Endothelial cell of umbilical vein (primary cell): ENCODE data around the gene KCNA5. TPM values are rescaled to one million over a fixed set of nuclear protein-coding genes. Genes with fewer than 3 reads are reported as not detected.

ENCODE experiments used
- BruUV-seq: library from RNA; stranded (reverse); fragments of 400-500 nt; replicated peaks from 2 replicates; lab custom pipeline; 2021; lab: Mats Ljungman, UMichigan
- CTCF ChIA-PET: fragments of 300-600, 350-600 bp; sonication (Branson Sonifier 250); formaldehyde crosslinking; loops from one replicate; lab custom pipeline; 2021; ENCODE audit warnings: antibody characterized with exemption, inconsistent platforms; lab: Charles Lee
- POLR2A ChIA-PET: fragments of 300-600, 350-600 bp; sonication (Branson Sonifier 250); formaldehyde crosslinking; loops from one replicate; lab custom pipeline; 2021; ENCODE audit warnings: antibody characterized with exemption, inconsistent platforms; lab: Charles Lee
- DNase-seq: peaks from one replicate; pipeline ENCODE4 v3.0.0-alpha.2; 2011; ENCODE audit warnings: low read depth, low spot score
- FAIRE-seq: peaks from 2 replicates; lab custom pipeline; 2011; peaks lifted over from hg19 to GRCh38; lab: Jason Lieb, UNC
- H2AFZ ChIP-seq: 2 replicates; pipeline ENCODE4 v1.6.0; 2012; ENCODE audit warnings: low read depth, low read length, control low read depth, inconsistent platforms
- H3K27ac ChIP-seq: 2 replicates; pipeline ENCODE4 v1.5.1; 2011; ENCODE audit warnings: low read depth, mild to moderate bottlenecking, control low read depth, low read length, moderate library complexity; ENCODE audit not compliant: insufficient read depth
- H3K27me3 ChIP-seq, 2 experiments: 2 replicates each; pipeline versions ENCODE4 v1.6.0 to v1.6.1; 2011; ENCODE audit warnings: low read length in 2 of 2, mixed read lengths in 1 of 2; ENCODE audit not compliant: control insufficient read depth in 2 of 2, insufficient read depth in 2 of 2
- H3K36me3 ChIP-seq, 2 experiments: 2 replicates in 1 of 2; 3 replicates in 1 of 2; pipeline ENCODE4 v1.5.1; 2011; ENCODE audit warnings: low read length in 2 of 2, mild to moderate bottlenecking in 1 of 2, moderate library complexity in 1 of 2; ENCODE audit not compliant: control insufficient read depth in 2 of 2, insufficient read depth in 2 of 2; ENCODE audit errors: extremely low read depth in 1 of 2
- H3K4me1 ChIP-seq: 3 replicates; pipeline ENCODE4 v1.5.1; 2011; ENCODE audit warnings: mild to moderate bottlenecking, low read length; ENCODE audit not compliant: control insufficient read depth, insufficient read depth; ENCODE audit errors: extremely low read depth
- H3K4me2 ChIP-seq: 2 replicates; pipeline ENCODE4 v1.6.1; 2011; ENCODE audit warnings: low read length, control low read depth, mixed read lengths; ENCODE audit not compliant: insufficient read depth
- H3K4me3 ChIP-seq, 3 experiments: fragments of 200-600 bp in 1 of 3; sonication (generic), shearing (Covaris generic) in 1 of 3; replicated peaks in 1 of 3; 2 replicates each; pipeline ENCODE4 v1.5.1; 2011 to 2016; ENCODE audit warnings: control low read depth in 3 of 3, low read length in 3 of 3, mild to moderate bottlenecking in 2 of 3, inconsistent platforms in 1 of 3, low read depth in 1 of 3, moderate library complexity in 1 of 3; ENCODE audit not compliant: insufficient read depth in 1 of 3
- H3K79me2 ChIP-seq: 2 replicates; pipeline ENCODE4 v1.6.0; 2012; ENCODE audit warnings: low read length, inconsistent platforms; ENCODE audit not compliant: control insufficient read depth, insufficient read depth
- H3K9ac ChIP-seq: replicated peaks from 2 replicates; pipeline ENCODE3; 2011; ENCODE audit warnings: low read length, control low read depth; ENCODE audit not compliant: insufficient read depth; ENCODE audit errors: extremely low read depth
- H3K9me1 ChIP-seq: replicated peaks from 3 replicates; pipeline ENCODE4 v1.6.0; 2011; ENCODE audit warnings: mild to moderate bottlenecking, low read length; ENCODE audit not compliant: control insufficient read depth, insufficient read depth; ENCODE audit errors: extremely low read depth
- H3K9me3 ChIP-seq: replicated peaks from 2 replicates; pipeline ENCODE4 v1.5.1; 2012; ENCODE audit warnings: low read length, inconsistent platforms; ENCODE audit not compliant: control insufficient read depth, insufficient read depth
- H4K20me1 ChIP-seq: replicated peaks from 2 replicates; pipeline ENCODE3; 2011; ENCODE audit warnings: mild to moderate bottlenecking, low read length; ENCODE audit not compliant: control insufficient read depth, insufficient read depth; ENCODE audit errors: extremely low read depth
- EZH2 ChIP-seq: IDR thresholded peaks from 2 replicates; pipeline ENCODE4 v1.6.1; 2012; ENCODE audit warnings: borderline replicate concordance, low read depth, mild to moderate bottlenecking, moderate library complexity, low read length, inconsistent platforms; ENCODE audit not compliant: severe bottlenecking
- FOS ChIP-seq: IDR thresholded peaks from 2 replicates; pipeline ENCODE4 v1.6.1; 2011; ENCODE audit warnings: mild to moderate bottlenecking, low read length, moderate library complexity, borderline replicate concordance; ENCODE audit not compliant: insufficient read depth
- GATA2 ChIP-seq: IDR thresholded peaks from 2 replicates; pipeline ENCODE4 v1.7.0; 2011; ENCODE audit warnings: low read depth, mild to moderate bottlenecking, moderate library complexity, mixed read lengths, low read length; ENCODE audit not compliant: insufficient read length, insufficient read depth
- JUN ChIP-seq: IDR thresholded peaks from 2 replicates; pipeline ENCODE4 v1.6.1; 2011; ENCODE audit warnings: borderline replicate concordance, low read depth; ENCODE audit not compliant: insufficient read length, insufficient read depth
- MYC ChIP-seq: IDR thresholded peaks from one replicate; pipeline ENCODE4 v1.6.1; 2011; ENCODE audit warnings: mild to moderate bottlenecking, low read depth, low read length
- POLR2A ChIP-seq: IDR thresholded peaks from 2 replicates; pipeline ENCODE4 v1.6.1; 2012; ENCODE audit warnings: low read depth, mild to moderate bottlenecking, control low read depth, low read length
- POLR2AphosphoS5 ChIP-seq: IDR thresholded peaks from 2 replicates; pipeline ENCODE4 v1.6.1; 2012; ENCODE audit warnings: low read depth, mild to moderate bottlenecking, control low read depth, low read length, moderate library complexity; ENCODE audit not compliant: insufficient read depth
- dilution Hi-C: fragments of 300-500 bp; cut with MboI; formaldehyde crosslinking; loops from one replicate; pipeline ENCODE4 v1.15.0; 2019; ENCODE audit warnings: low sequenced_read_pairs; ENCODE audit not compliant: extremely low pct_ligation_motif_present
- intact Hi-C: fragments of 100-400 bp; cut with micrococcal nuclease; formaldehyde crosslinking; loops from one replicate; pipeline ENCODE4 v1.10.0; 2022
- polyA plus RNA-seq, 4 experiments: library from polyadenylated mRNA; depleted of rRNA in 3 of 4; stranded (reverse) in 3 of 4; unstranded in 1 of 4; fragments of >200 nt; gene quantifications; 2 replicates each; pipeline versions ENCODE4 v1.2.1 to v1.2.3, GENCODE V29; 2011 to 2012; ENCODE audit warnings: missing spikeins in 1 of 4
- total RNA-seq: library from RNA; stranded (reverse); gene quantifications from 2 replicates; pipeline ENCODE4 v1.2.3, GENCODE V29; 2021
- TF ChIP-seq, protein P1 (sequence below), 2 donors: IDR thresholded peaks; 1 replicate in 1 of 2; 2 replicates in 1 of 2; pipeline ENCODE4 v1.5.1; 2011; ENCODE audit warnings: low read length in 2 of 2, mild to moderate bottlenecking in 2 of 2, moderate library complexity in 2 of 2, control low read depth in 1 of 2, inconsistent platforms in 1 of 2, low read depth in 1 of 2; ENCODE audit not compliant: insufficient read depth in 1 of 2; ENCODE audit errors: extremely low read depth in 1 of 2
- TF ChIP-seq, protein P2 (sequence below): IDR thresholded peaks from 2 replicates; pipeline ENCODE4 v1.6.1; 2011; ENCODE audit not compliant: insufficient read depth, insufficient read length

Gene KCNA5
- total and polyA plus RNA-seq, 2 donors (not counting 3 experiments of a cell fraction or from before 2014, with no cell fraction given): not detected

DNA sequence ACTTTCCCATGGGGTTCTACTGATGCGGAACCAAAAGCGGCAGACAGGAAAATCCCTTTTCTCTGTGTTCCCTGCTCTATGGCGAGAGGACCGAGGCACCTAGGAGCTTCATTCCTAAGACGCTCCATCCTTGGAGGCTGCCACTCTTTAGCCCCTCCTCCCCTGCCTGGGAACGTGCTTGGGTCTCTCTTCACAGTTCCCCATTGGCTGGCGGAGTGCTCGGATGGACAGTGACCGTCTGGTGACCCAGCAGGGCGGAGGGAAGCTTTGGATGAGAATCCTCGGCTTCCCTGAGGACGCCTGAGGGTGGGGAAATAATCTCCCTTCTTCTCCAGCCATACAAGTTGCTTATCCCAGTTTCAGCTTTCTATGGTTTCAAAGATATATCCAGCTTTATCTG lies 37.3 kb downstream of the KCNA5 start:
- intact Hi-C loops: no loop called here
- no peaks in the 10 kb centered on the region for H3K79me2 ChIP-seq

More for the DNA sequence above, 37.3 kb downstream of the KCNA5 start:
- no TSS peak for BruUV-seq
- Histone ChIP-seq H3K4me2 (no peak overlapping the region), H4K20me1 (no peaks in the 10 kb centered on the region), H3K27ac (no peak overlapping the region), H3K4me3 (no peak overlapping the region), H3K9ac (no peak overlapping the region), H3K27me3 (peaks cover 0 to 6% of the 10 kb centered on the region in 2 experiments), H3K36me3 (no peaks in the 10 kb centered on the region), H3K9me1 (no peaks in the 10 kb centered on the region), H2AFZ (no peak overlapping the region), H3K4me1 (no peaks in the 10 kb centered on the region), H3K9me3 (no peaks in the 10 kb centered on the region)
- FAIRE-seq (no peak), DNase-seq (no peak)
- CTCF ChIA-PET: interaction anchor here (0.8 to 1.4 kb wide), 3 partner anchors 10 to 232 kb away, joined by 3 read pairs; no protein-coding TSS in a partner anchor
- POLR2A ChIA-PET: no interaction called here
- TF ChIP-seq MYC (no peak), JUN (no peak), GATA2 (no peak), POLR2A (no peak), FOS (no peak), EZH2 (no peak), POLR2AphosphoS5 (no peak)
- TF ChIP-seq, protein P1, sequence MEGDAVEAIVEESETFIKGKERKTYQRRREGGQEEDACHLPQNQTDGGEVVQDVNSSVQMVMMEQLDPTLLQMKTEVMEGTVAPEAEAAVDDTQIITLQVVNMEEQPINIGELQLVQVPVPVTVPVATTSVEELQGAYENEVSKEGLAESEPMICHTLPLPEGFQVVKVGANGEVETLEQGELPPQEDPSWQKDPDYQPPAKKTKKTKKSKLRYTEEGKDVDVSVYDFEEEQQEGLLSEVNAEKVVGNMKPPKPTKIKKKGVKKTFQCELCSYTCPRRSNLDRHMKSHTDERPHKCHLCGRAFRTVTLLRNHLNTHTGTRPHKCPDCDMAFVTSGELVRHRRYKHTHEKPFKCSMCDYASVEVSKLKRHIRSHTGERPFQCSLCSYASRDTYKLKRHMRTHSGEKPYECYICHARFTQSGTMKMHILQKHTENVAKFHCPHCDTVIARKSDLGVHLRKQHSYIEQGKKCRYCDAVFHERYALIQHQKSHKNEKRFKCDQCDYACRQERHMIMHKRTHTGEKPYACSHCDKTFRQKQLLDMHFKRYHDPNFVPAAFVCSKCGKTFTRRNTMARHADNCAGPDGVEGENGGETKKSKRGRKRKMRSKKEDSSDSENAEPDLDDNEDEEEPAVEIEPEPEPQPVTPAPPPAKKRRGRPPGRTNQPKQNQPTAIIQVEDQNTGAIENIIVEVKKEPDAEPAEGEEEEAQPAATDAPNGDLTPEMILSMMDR (IDR thresholded peaks at IDR 0.05; ENCODE audit: extremely low read depth in 1 of 2, insufficient read depth in 1 of 2, low read depth in 1 of 2, low read length in 2 of 2): no peak
- TF ChIP-seq, protein P2, sequence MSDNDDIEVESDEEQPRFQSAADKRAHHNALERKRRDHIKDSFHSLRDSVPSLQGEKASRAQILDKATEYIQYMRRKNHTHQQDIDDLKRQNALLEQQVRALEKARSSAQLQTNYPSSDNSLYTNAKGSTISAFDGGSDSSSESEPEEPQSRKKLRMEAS: no peak
- dilution Hi-C loops: no loop called here
